MM.1S (cell line): ENCODE results near the gene NAA25.
"Not testable (repeated sequence)": the region's sequence is repeated elsewhere in the genome, so short reads cannot be mapped to it uniquely, and the experiment has no call there.

Experiments used
- CTCF ChIP-seq: fragments of 300-600 bp; sonication (generic); IDR thresholded peaks from 2 replicates; pipeline ENCODE4 v1.5.1; 2016; ENCODE audit warnings: antibody characterized with exemption, low read length, mixed read lengths
- EZH2 ChIP-seq: fragments of 300-600 bp; sonication (generic); optimal IDR thresholded peaks from 2 replicates; pipeline ENCODE3; 2017; ENCODE audit warnings: low read depth, mild to moderate bottlenecking, antibody characterized with exemption, low read length, mixed read lengths
- EZH2phosphoT487 ChIP-seq: fragments of 300-600 bp; sonication (generic); IDR thresholded peaks from 2 replicates; pipeline ENCODE4 v1.6.1; 2018; ENCODE audit warnings: antibody characterized with exemption, low read length

DNA sequence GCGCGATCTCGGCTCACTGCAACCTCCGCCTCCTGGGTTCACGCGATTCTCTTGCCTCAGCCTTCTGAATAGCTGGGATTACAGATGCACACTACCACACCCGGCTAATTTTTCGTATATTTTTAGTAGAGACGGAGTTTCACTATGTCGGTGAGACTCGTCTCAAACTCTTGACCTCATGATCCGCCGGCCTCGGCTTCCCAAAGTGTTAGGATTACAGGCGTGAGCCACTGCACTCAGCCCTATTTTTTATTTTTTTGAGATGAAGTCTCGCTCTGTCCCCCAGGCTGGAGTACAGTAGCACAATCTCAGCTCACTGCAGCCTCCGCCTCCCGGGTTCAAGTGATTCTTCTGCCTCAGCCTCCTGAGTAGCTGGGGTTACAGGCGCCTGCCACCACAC is 5.8 kb downstream of the NAA25 start:
- not testable (repeated sequence) for TF ChIP-seq CTCF, EZH2, EZH2phosphoT487
